Activated CD4-positive, CD25-positive, alpha-beta regulatory T cell treated with anti-CD3 and anti-CD28 coated beads, Interleukin-2, amount 50 U/mL, for 16 hours (primary cell): ENCODE data around the gene SEC14L2.
A peak's percentile ranks its signal among the peaks of the same experiment; 100 is the strongest.
"Not testable (repeated sequence)": the region's sequence is repeated elsewhere in the genome, so short reads cannot be mapped to it uniquely, and the experiment has no call there.

Source experiments
- DNase-seq: peaks from one replicate; pipeline ENCODE4 v3.0.0-alpha.2; 2020; ENCODE audit warnings: low read depth, low spot score

The SEC14L2 gene

DNA sequence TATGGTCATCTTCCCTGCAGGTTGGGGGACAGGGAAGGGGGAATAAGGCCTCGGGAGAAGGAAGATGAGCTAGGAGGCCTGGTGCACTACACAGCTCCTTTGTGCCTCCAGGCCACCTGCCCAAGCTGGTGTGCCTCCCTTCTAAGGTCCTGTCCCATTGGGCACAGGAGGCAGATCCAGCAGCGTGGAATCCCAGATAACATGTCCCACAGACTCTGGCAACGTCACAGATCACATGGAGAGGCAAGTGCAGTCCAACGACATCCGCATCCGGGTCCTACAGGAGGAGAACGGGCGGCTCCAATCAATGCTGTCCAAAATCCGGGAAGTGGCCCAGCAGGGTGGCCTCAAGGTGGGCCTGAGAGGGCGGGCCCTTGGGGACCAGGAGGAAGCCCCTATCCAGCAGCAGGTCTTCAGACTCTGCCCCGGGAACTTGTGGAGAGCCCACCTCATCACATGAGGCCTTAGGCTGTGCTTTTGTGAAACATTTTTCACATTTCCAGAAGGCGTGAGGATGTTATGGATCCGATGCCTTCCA, 21.4 kb upstream of the SEC14L2 start:
- no peak for DNase-seq

DNA sequence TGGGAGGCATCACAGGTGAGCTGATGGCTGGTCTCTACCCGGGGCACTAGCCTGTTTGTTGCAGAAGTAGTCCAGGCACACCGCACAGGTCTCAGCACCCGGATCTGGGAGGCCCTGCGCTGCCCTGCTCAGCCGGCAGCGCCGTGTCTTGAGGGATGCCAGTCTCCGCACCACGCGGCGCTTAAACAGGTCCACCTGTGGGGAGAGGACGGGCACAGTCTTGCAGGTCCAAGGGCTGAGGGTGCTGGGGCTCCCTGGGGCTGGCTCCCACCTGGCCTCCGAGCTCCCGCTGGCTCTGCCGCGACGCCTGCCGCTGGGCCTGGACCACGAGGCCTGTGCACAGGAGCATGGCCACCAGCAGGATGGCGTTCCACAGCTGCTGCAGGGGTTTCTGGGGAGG, 16.8 kb upstream of the SEC14L2 start:
- DNase-seq = no peak

DNA sequence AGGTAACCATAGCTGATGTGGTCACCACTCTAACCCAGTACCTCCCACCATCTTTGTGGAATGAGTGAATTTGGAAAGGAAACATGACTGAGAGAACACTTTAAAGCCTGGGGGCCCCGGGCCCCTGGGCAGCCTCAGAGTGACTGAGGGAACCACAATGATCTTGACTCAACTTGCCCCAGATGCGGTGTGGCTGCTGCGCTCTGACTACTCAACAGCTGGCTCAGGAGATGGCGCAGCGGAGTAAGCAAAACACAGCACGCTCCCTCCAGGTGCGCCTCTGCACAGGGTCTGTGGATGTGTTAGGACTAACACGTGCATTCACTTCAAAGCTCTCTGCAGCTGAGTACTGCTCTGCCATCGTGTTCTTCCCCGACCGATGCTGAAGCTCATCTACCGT, 15.6 kb upstream of the SEC14L2 start:
- no peak for DNase-seq

DNA sequence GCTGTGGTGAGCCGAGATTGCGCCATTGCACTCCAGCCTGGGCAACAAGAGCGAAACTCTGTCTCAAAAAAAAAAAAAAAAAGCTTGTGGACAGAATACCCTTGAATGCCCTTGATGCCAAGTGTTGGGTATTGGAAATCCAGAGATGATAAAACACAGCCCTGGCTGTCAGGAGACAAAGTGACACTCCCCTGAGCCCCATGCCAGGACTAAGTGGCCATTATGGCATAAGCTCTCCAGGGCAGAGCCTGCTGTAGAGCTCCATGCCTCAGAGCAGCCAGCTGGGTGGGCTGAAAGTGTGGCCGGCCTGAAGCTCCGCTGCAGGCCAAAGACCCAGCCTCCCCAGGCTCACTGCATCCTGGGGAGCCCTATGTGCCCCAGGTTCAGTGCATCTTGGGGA, 14.5 kb upstream of the SEC14L2 start:
- DNase-seq = no peak

DNA sequence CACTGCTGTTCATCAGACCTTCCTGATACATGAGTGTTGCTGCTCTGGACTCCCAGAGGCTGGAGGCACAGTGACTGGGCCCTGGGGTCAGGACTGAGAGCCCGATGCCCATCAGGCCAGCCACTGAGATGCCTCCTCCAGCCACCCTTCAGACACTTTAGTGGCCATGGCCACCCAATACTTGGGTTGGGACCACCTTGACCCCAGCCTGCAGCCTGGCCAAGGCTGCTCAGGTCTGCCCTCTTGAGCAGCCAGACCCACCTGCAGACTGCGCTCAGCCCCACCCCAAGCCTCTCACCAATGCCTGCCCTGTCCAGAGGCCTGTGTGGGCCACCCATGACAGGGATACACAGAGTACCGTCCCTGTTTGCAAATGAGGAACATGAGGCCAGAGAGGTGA, 13.8 kb upstream of the SEC14L2 start:
- no peak for DNase-seq

DNA sequence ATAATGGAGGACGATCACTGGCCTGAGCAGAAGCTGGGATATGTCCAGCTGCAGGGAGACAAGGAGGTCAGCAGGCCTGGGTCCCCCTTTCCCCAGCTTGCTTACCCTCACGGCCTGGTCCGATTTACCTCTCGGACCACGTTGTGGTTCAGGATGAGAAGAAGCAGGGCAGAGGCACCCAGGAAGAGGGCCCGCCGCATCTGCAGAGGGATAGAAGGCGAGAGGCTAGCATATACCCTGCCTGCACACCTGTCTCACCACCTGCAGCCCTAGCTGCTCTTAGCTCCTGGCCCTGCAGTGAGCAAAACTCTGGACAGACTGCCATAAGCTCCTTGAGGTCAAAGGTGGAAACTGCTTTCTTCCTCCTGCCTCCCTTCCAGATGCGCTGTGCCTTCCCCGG, 10.9 kb upstream of the SEC14L2 start:
- no peak for DNase-seq

DNA sequence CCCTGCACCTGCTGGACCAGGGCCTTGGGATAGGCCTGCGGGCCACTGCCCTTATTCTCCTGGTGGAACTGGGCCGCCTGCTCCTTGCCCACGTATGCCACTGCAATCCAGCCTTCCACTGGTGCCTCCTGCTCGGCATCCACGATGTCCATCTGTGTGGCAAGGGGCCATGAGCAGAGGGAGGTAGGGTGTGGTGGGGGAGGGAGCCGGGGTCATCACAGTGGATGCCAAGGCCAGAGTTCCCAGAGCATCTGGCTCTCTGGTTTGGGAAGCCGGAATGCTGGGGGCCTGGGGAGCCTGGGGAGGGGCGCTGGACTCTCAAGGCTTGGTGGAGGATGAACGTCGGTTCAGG, 10.2 kb upstream of the SEC14L2 start:
- no peak for DNase-seq

DNA sequence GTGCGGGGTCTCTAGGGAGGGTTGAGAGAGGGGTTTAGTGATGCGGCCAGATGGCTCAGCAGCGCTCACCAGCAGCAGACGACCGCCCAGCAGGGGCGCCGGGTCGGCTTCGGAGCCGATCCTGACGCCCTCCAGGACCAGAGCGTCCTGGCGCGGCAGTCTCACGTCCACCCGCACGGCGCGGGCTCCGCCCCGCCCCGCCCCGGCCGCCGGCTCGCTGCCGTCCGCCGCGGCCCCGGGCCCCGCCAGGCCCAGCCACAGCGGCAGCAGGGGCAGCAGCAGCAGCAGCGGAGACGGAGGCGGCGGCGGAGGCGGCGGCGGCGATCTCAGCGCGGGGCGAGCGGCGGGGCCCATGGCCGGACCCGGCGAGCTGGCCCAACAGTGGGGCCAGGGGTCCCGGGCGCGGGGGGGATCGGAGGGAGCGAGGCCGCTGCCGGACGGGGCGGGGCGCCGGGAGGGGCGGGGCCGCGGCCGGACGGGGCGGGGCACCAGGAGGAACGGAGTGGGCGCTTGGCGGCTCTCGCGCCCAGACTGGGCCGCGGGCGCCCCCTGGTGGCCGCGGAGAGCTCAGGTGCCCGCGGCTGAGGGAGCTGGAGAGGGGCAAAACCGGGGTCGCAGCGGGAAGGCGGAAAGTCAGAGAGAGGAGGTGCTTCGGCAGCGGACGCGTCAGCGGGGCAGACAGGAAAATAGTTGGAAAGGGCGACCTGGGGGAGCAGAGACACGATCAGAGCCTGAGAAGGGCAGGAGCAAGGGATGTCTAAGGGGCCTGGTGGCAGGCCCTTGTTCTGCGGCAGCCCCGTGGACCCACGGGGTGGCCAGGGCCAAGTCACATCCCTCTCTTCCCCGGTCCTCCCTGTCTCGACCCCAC, 9.6 kb upstream of the SEC14L2 start, which contains the start of gene RNF215:
RNF215 (minus strand) TSS at position 452 of the 868 bp plus-strand sequence; CDS start at position 354, 98 bp downstream.
- DNase-seq = peak; percentile 62

DNA sequence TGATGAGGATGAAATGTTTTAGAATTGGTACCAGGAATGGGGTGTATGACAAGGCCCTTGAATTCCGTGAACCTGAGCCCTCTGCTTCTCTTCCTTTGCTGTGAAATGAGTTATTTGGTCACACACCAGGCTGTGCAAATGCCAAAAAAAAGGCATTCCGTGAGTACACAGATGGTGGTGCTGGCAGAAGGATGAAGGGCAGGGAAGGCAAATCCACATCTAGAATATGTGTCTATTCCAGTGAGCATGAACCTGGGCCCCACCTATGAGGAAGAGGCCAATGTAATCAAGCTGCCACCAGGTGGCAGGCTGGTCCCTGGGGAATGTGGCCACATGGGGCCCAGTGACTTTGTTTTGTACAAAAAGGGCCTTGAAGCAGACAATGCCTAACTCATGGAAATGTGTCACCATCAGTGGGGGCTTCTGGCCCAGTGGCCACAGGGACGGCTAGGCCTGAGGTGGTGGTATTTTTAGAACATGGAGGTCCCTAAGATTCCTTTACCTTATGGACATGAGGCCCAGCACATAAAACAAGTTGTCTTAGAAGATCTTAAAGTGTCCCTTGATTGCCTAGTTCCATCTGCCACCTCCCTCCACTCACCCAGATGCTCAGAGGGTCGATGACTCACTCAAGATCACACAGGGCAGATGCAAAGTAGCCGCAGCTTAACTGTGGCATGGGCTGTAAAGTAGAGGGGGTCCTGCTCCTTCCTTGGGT, 5.7 kb upstream of the SEC14L2 start:
- DNase-seq = peak; percentile 53

DNA sequence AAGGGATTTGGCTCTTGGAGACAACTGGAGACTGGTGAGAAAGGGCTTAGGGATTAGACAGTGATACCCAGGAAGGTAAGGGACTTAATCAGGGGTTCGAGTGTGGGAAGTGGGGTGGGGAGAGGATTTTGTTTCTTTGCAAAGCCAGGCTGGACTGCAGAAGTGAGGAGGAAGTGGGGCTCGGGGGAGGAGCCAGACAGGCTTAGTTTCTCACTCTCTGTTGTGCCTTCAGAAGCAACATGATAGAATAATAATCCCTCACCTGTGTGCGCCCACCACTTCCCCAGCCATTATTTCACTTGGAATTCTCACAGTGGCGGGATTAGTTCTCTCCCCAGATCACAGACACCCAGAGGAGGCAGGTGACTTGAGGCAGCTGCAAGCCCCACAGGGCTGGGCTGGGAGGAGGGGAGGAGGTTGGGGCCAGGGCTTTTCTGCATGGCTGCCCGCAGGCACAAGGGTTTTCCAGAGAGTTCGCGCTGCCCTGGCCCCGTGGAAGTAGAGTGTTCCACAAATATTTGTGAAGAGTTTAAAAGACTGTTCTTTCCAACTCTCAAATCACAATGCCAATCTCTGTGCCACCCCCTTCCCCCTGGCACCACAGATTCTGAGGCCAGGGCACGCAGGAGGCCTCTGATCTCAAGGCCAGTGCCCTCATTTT, 4.0 kb upstream of the SEC14L2 start:
- no peak for DNase-seq

DNA sequence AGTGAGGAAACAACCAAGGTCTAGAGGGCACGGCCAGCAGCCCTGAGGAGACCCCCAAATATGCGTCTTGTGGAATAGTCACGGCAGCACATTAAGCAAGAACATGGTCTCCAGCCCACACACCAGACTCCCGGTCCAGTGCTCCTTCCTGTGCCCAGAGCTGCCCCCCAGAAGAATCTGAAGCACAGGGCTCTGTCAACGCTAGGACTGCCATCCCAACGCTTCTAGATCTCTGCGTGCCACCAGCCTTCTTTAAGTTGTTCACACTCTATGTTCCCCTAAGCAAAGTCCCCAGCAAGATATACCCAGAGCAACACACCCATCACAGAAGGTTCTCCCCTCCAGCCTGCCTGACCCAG, 3.5 kb upstream of the SEC14L2 start:
- no peak for DNase-seq

DNA sequence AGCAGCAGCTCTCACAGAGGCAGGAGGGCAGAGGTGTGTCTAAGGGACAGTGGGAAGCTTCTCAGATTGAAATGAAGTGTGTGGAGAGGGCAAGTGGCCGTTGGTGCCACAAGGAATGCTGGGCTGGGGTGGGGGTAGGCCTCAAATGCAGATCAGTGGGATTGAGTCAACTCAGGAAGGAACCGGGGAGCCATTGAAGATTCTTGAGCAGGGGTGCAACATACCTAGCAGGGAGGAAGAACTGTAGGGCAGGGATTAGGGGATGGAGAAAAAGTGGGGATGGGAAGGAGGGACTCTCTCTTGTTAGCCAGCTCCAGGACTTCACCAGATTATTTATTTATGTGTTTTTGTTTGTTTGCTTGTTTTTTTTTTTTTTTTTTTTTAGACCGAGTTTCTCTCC, 2.9 kb upstream of the SEC14L2 start:
- DNase-seq = no peak

DNA sequence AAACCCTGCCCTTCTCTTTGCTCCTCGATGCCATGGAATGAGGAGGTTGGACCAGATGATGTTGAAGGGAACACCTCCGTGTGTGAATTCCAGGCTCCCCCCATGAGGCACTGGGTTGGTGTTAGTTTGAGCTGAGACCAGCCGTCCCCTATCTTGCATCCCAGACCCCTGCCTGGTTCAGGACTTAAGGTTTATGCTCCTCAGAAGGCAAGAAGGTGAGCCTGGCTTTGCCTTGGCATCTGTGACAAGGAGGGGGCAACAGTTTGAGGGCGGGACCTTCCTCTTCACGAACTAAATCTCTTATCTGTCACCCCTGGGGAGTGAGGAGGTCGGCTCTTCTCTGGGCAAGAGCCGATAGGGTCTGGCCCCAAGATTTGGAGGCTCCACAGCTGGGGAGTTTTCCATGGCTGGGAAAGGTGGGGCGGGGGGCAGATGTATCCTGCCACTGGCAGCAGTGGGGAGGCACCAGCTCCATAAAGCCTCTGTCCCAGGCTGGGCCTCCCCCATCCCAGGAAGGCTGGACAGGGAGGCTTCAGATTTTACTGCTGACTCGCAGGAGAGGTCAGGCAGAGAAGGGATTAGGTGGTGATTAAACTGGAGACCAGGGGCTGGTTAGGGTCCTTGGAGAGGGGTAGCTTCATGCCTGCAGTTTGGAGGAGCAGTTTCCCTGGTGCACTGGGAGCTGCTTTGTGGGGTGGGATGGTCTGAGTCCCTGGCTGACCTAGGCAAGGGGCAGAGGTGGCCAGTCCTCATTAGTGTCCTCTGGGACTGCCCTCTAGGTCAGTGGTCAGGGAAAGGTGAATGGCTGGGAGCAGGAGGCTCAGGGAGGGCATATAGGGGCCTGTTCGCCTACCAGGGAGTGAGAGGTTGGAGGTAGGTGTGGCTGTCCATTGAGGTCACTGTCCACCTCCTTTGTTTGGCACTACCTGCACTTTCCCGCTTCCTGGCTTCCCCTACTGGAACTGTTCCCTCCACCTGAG, 1.1 kb downstream of the SEC14L2 start:
- no peak for DNase-seq

DNA sequence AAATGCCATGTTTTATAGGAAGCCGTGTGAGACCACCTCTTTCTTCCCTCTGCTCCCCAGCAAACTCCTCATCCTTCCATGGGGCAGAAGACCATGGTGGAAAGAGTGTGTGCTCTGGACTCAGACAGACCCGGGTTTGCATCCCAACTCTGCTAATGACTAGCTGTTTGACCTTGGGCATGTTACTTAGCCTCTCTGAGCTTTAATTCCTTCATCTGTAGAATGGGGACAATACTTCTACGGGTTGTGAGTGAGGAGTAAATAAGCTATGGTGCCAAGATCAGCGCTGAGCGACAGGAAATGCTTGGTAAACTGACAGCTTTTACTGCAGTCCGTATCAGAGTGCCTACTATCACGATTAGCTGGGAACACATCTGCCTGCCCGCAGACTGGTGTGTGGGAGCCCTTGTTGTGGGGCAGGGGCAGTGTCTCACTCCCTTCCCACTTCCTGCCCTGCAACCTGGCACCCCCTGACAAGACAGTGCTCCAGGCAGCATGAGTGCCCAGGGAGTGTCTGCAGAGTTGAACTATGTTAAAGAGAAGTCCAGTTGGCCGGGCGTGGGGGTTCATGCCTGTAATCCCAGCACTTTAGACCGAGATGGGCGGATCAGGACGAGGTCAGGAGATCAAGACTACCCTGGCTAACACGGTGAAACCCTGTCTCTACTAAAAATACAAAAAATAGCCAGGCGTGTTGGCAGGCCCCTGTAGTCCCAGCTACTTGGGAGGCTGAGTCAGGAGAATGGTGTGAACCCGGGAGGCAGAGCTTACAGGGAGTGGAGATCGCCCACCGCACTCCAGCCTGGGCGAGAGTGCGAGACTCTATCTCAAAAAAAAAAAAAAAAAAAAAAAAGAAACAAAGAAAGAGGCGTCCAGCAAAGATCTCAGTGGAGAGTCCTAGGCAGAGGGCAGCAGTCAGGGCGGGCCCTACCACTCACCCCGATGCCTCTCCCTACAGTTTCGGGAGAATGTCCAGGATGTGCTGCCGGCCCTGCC, 2.2 kb downstream of the SEC14L2 start:
- DNase-seq = no peak

DNA sequence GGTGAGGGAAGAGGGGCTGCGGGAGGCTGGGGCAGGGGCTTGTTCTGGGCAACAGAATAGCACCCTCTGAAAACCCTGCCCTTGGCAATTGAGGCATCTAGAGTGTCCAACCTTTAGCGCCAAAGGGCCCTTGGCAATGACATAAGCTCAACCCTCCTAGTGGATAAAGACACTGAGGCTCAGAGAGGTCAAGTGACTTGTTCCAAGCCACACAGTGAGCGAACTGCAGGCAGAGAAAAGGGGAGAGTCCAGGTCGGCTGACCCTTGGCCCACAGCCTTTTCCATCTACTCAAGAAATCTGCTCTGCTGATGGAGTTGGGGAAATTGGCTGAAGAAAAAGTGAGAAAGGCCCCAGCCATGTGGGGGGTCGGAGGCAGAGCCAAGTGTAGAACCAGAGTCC, 2.9 kb downstream of the SEC14L2 start:
- DNase-seq = no peak

DNA sequence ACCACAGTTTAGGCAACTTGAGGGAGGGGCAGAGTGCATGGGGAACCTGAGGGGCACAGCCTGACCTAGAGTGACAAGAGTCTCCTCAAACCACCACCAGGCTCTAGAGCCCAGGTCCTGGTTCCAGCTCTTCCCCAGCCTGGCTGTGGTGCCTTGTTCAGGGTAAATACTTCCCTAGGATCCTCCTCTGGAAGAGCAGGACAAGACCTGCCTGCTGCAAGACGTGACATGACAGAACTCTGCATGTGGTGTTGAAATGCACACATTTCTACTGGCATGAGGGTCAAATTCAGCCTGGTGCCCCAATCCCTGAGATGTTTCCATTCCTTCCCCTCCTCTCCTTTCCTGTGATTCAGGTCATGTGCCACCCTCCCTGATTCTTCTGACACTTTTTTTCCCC, 3.3 kb downstream of the SEC14L2 start:
- DNase-seq = no peak

DNA sequence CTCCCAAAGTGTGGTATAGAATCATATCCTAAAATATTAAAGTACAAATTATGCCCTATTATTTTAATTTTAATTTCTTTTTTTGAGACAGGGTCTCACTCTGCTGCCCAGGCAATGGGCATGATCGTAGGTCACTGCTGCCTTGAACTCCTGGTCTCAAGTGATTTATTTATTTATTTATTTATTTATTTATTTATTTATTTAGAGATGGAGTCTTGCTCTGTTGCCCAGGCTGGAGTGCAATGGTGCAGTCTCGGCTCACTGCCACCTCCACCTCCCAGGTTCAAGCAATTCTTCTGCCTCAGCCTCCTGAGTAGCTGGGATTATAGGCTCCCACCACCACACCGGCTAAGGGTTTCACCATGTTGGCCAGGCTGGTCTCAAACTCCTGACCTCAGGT, 4.2 kb downstream of the SEC14L2 start:
- DNase-seq = not testable (repeated sequence)

DNA sequence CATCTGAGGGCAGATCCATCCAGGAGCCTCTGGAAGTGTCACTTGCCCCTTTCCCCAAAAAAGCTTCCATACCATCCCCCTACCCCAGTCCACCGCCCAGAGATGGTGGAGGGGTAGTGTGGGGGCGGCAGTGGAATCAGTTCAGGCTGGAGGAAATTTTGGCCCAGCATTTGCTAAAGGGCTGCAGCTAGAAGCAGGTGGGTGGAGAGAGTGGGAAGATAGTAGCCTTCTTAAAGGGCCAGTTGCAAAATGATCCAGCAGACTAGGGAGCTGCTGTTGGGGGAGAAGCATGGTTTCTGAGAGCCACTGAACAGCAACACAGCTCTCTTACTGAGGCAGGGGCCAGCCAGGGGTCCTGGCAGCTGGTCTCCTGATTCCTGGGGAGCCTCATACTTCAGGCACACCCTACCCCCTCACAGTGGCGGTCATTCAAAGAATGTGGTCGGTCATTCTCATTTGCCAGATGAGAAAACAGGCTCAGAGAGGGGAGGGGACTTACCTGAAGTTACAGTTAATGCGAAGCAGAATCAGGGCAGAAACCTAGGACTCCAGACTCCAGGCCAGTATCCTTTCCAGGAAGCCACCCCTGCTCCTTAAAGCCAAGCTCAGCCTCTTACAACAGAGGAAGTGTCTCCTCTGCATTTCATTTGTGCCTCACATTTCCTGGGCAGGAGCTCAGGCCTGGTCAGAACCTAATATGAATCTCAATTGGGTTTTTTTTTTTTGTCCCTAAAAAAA, 5.4 kb downstream of the SEC14L2 start:
- no peak for DNase-seq

DNA sequence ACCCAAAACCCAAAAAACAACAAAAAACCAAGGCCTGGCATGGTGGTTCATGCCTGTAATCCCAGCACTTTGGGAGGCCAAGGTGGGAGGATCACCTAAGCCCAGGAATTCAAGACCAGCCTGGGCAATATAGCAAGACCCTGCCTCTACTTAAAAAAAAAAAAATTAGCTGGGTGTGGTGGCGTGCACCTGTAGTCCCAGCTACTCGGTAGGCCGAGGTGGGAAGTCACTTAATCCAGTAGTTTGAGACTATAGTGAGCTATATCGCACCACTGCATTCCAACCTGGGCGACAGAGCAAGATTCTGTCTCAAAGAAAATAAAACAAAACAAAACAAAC, 5.9 kb downstream of the SEC14L2 start:
- DNase-seq = not testable (repeated sequence)
